ENCODE data around the gene CCL23.

GRCh38 chr17:35972066-35972465 is 45.7 kb downstream of the CCL23 start:
- TF ChIP-seq POLR2AphosphoS5 (IDR thresholded peaks at IDR 0.05) (no peak), POLR2A (IDR thresholded peaks at IDR 0.05; ENCODE audit: low read depth) (no peak), EP300 (IDR thresholded peaks at IDR 0.05) (no peak)
- TF ChIP-seq, protein P1, sequence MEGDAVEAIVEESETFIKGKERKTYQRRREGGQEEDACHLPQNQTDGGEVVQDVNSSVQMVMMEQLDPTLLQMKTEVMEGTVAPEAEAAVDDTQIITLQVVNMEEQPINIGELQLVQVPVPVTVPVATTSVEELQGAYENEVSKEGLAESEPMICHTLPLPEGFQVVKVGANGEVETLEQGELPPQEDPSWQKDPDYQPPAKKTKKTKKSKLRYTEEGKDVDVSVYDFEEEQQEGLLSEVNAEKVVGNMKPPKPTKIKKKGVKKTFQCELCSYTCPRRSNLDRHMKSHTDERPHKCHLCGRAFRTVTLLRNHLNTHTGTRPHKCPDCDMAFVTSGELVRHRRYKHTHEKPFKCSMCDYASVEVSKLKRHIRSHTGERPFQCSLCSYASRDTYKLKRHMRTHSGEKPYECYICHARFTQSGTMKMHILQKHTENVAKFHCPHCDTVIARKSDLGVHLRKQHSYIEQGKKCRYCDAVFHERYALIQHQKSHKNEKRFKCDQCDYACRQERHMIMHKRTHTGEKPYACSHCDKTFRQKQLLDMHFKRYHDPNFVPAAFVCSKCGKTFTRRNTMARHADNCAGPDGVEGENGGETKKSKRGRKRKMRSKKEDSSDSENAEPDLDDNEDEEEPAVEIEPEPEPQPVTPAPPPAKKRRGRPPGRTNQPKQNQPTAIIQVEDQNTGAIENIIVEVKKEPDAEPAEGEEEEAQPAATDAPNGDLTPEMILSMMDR (IDR thresholded peaks at IDR 0.05), result no peak
